KMS-11 (cell line): ENCODE data around the gene TTC29.

ENCODE experiments used
- H2AFZ ChIP-seq: fragments of 200-600 bp; sonication (generic); 2 replicates; pipeline ENCODE4 v1.6.1; 2016; ENCODE audit warnings: antibody characterized with exemption, mixed run types, low read depth
- H3K27ac ChIP-seq: fragments of 200-600 bp; sonication (generic); 2 replicates; pipeline ENCODE4 v1.6.1; 2016; ENCODE audit warnings: mild to moderate bottlenecking, mixed run types
- H3K27me3 ChIP-seq: fragments of 200-600 bp; sonication (generic); 2 replicates; pipeline ENCODE4 v1.6.1; 2017; ENCODE audit warnings: mild to moderate bottlenecking, low read depth, mixed run types, moderate library complexity; ENCODE audit not compliant: insufficient read depth
- H3K36me3 ChIP-seq: fragments of 200-600 bp; sonication (generic); 2 replicates; pipeline ENCODE4 v1.6.1; 2017; ENCODE audit warnings: mild to moderate bottlenecking, mixed run types; ENCODE audit not compliant: insufficient read depth
- H3K4me1 ChIP-seq: fragments of 200-600 bp; sonication (generic); 2 replicates; pipeline ENCODE4 v1.6.1; 2016; ENCODE audit warnings: mild to moderate bottlenecking, low read depth, mixed run types; ENCODE audit not compliant: poor library complexity, severe bottlenecking
- H3K4me2 ChIP-seq: fragments of 200-600 bp; sonication (generic); 2 replicates; pipeline ENCODE4 v1.7.0; 2016; ENCODE audit warnings: mild to moderate bottlenecking, mixed run types
- H3K4me3 ChIP-seq: fragments of 200-600 bp; sonication (generic); IDR thresholded peaks from 2 replicates; pipeline ENCODE4 v1.6.1; 2017; ENCODE audit warnings: low read depth, low read length, mixed read lengths; ENCODE audit not compliant: insufficient read depth
- H3K79me2 ChIP-seq: fragments of 200-600 bp; sonication (generic); 2 replicates; pipeline ENCODE4 v1.6.1; 2016; ENCODE audit warnings: low read depth, mixed run types; ENCODE audit not compliant: insufficient read depth
- H3K9ac ChIP-seq: fragments of 200-600 bp; sonication (generic); 2 replicates; pipeline ENCODE4 v1.6.1; 2016; ENCODE audit warnings: mild to moderate bottlenecking, mixed run types
- H4K20me1 ChIP-seq: fragments of 200-600 bp; sonication (generic); 2 replicates; pipeline ENCODE4 v1.6.1; 2016; ENCODE audit warnings: mild to moderate bottlenecking, mixed run types; ENCODE audit not compliant: insufficient read depth
- CTCF ChIP-seq: fragments of 200-600 bp; sonication (generic); conservative IDR thresholded peaks from 2 replicates; pipeline ENCODE4 v1.6.1; 2017; ENCODE audit warnings: low read depth, mild to moderate bottlenecking, antibody characterized with exemption, low read length, moderate library complexity, mixed read lengths

TTC29 gene

GRCh38 chr4:146960634-146961033 lies 15.0 kb upstream of the TTC29 start:
- no peak overlapping the region; the same call in 1 of the 2 replicates for H3K9ac ChIP-seq
- peak overlapping the region; percentile 75 for H3K4me2 ChIP-seq
- H3K27ac ChIP-seq: peak overlapping the region; percentile 57
- no peaks in the 10 kb centered on the region for H3K79me2 ChIP-seq
- TF ChIP-seq CTCF: no peak
- H2AFZ ChIP-seq: peak overlapping the region; percentile 47
- H4K20me1 ChIP-seq: no peaks in the 10 kb centered on the region
- H3K27me3 ChIP-seq: no peaks in the 10 kb centered on the region
- no peaks in the 10 kb centered on the region for H3K36me3 ChIP-seq
- no peak overlapping the region for H3K4me3 ChIP-seq
- peaks cover 35% of the 10 kb centered on the region for H3K4me1 ChIP-seq

GRCh38 chr4:146959692-146960091 lies 14.0 kb upstream of the TTC29 start:
- Histone ChIP-seq H4K20me1 (no peaks in the 10 kb centered on the region), H3K4me3 (no peak overlapping the region), H2AFZ (no peak overlapping the region), H3K27ac (no peak overlapping the region; the same call in 1 of the 2 replicates), H3K27me3 (no peaks in the 10 kb centered on the region), H3K9ac (no peak overlapping the region), H3K4me1 (peaks cover 35% of the 10 kb centered on the region), H3K36me3 (no peaks in the 10 kb centered on the region), H3K4me2 (peak overlapping the region; percentile 75; the same call in 1 of the 2 replicates), H3K79me2 (no peaks in the 10 kb centered on the region)
- TF ChIP-seq CTCF: no peak

- no peak overlapping the region for H3K9ac ChIP-seq
- no peak overlapping the region for H3K27ac ChIP-seq
- H3K27me3 ChIP-seq: no peaks in the 10 kb centered on the region
- no peak overlapping the region for H3K4me3 ChIP-seq
- H4K20me1 ChIP-seq: no peaks in the 10 kb centered on the region
- H3K36me3 ChIP-seq: no peaks in the 10 kb centered on the region
- no peak for TF ChIP-seq CTCF
- H3K79me2 ChIP-seq: no peaks in the 10 kb centered on the region
- H2AFZ ChIP-seq: no peak overlapping the region
- no peak overlapping the region for H3K4me2 ChIP-seq
- H3K4me1 ChIP-seq: peaks cover 33% of the 10 kb centered on the region
Observed at GRCh38 chr4:146957237-146957636, 11.6 kb upstream of the TTC29 start.

- Histone ChIP-seq H3K4me1 (no peaks in the 10 kb centered on the region), H4K20me1 (no peaks in the 10 kb centered on the region), H3K27ac (no peak overlapping the region), H3K9ac (no peak overlapping the region), H3K36me3 (no peaks in the 10 kb centered on the region), H2AFZ (no peak overlapping the region), H3K79me2 (no peaks in the 10 kb centered on the region), H3K4me3 (no peak overlapping the region), H3K27me3 (no peaks in the 10 kb centered on the region), H3K4me2 (no peak overlapping the region)
- TF ChIP-seq CTCF: no peak
Observed at GRCh38 chr4:146952896-146953295, 7.2 kb upstream of the TTC29 start.

GRCh38 chr4:146949559-146949958 lies 3.9 kb upstream of the TTC29 start:
- Histone ChIP-seq H3K79me2 (no peaks in the 10 kb centered on the region), H3K36me3 (no peaks in the 10 kb centered on the region), H3K27me3 (no peaks in the 10 kb centered on the region; the same call in 1 of the 2 replicates), H3K9ac (no peak overlapping the region), H3K4me2 (no peak overlapping the region), H2AFZ (no peak overlapping the region), H3K4me1 (peaks cover 9% of the 10 kb centered on the region), H3K27ac (no peak overlapping the region), H4K20me1 (no peaks in the 10 kb centered on the region), H3K4me3 (no peak overlapping the region)
- TF ChIP-seq CTCF: no peak
